Activated T-helper 1 cell treated with anti-CD3 and anti-CD28 coated beads, Interleukin-12 subunit alpha, Interleukin-12 subunit beta, Interleukin-2, Interleukin-4 antibody, amounts not matched to agents 30 ng/mL and 10 ng/mL and 1 ng/mL, durations not matched to agents 14 hours and 24 hours and 36 hours (primary cell): ENCODE results near the gene KCNH6. TPM values are rescaled to one million over a fixed set of nuclear protein-coding genes. Genes with fewer than 3 reads are reported as not detected.

Experiments used
- DNase-seq: peaks from one replicate; pipeline ENCODE4 v3.0.0; 2021; ENCODE audit warnings: low spot score
- H3K27ac Mint-ChIP-seq: one replicate; pipeline ENCODE4 v1.8.0; 2021; ENCODE audit warnings: mild to moderate bottlenecking, mixed read lengths
- H3K27me3 Mint-ChIP-seq: one replicate; pipeline ENCODE4 v1.8.0; 2022; ENCODE audit warnings: mild to moderate bottlenecking, moderate library complexity, mixed read lengths; ENCODE audit not compliant: insufficient read depth
- H3K36me3 Mint-ChIP-seq: one replicate; pipeline ENCODE4 v1.8.0; 2021; ENCODE audit warnings: low read depth, mixed read lengths
- H3K4me1 Mint-ChIP-seq: one replicate; pipeline ENCODE4 v1.8.0; 2021; ENCODE audit warnings: low read depth, mixed read lengths
- H3K4me3 Mint-ChIP-seq: one replicate; pipeline ENCODE4 v1.8.0; 2021; ENCODE audit warnings: mild to moderate bottlenecking, moderate library complexity, mixed read lengths
- H3K9me3 Mint-ChIP-seq: one replicate; pipeline ENCODE4 v1.8.0; 2021; ENCODE audit warnings: mixed read lengths
- intact Hi-C: fragments of 100-400 bp; cut with micrococcal nuclease; formaldehyde crosslinking; loops from one replicate; pipeline ENCODE4 v1.15.1; 2024
- total RNA-seq: library from RNA; stranded (reverse); gene quantifications from 2 replicates; pipeline ENCODE4 v1.2.3, GENCODE V29; 2022

The KCNH6 gene
- total RNA-seq, 1 donor from 2014 or later = not detected

GRCh38 chr17:63571632-63572310, 48.6 kb downstream of the KCNH6 start:
- intact Hi-C loops = loop anchor here (2.0 kb wide), 1 partner anchor 21 kb away; the partner anchor contains the start of gene DCAF7
- H3K9me3 Mint-ChIP-seq = no peaks in the 10 kb centered on the region
- peaks cover 19% of the 10 kb centered on the region for H3K4me1 Mint-ChIP-seq
- H3K4me3 Mint-ChIP-seq = no peak overlapping the region
- H3K27me3 Mint-ChIP-seq = no peaks in the 10 kb centered on the region
- H3K27ac Mint-ChIP-seq = no peak overlapping the region
- H3K36me3 Mint-ChIP-seq = peaks cover 7% of the 10 kb centered on the region
- DNase-seq = no peak

DNA sequence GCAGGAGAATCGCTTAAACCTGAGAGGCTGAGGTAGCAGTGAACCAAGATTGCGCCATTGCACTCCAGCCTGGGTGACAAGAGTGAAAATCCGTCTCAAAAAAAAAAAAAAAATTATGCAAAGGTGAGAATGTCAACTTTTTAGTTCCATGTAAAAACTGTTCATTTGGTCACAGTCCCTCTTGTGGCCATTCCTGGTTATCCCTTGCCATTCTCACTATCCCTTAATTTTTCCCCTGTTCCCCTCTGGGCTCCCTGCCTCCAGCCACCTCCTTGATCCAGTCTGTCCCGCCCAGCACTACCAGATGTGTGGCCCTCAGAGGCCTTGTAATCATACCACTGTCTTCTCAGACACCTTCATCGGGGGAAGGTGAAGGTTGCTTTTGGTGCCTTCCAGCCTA, 50.5 kb downstream of the KCNH6 start:
- intact Hi-C loops = loop anchor here (2.0 kb wide), 1 partner anchor 23 kb away; the partner anchor contains the start of gene DCAF7
- peaks cover 24% of the 10 kb centered on the region for H3K4me1 Mint-ChIP-seq
- no peak for DNase-seq
- H3K27me3 Mint-ChIP-seq = no peaks in the 10 kb centered on the region
- H3K36me3 Mint-ChIP-seq = peaks cover 6% of the 10 kb centered on the region
- H3K9me3 Mint-ChIP-seq = no peaks in the 10 kb centered on the region
- H3K27ac Mint-ChIP-seq = peak overlapping the region; percentile 13
- no peak overlapping the region for H3K4me3 Mint-ChIP-seq

DNA sequence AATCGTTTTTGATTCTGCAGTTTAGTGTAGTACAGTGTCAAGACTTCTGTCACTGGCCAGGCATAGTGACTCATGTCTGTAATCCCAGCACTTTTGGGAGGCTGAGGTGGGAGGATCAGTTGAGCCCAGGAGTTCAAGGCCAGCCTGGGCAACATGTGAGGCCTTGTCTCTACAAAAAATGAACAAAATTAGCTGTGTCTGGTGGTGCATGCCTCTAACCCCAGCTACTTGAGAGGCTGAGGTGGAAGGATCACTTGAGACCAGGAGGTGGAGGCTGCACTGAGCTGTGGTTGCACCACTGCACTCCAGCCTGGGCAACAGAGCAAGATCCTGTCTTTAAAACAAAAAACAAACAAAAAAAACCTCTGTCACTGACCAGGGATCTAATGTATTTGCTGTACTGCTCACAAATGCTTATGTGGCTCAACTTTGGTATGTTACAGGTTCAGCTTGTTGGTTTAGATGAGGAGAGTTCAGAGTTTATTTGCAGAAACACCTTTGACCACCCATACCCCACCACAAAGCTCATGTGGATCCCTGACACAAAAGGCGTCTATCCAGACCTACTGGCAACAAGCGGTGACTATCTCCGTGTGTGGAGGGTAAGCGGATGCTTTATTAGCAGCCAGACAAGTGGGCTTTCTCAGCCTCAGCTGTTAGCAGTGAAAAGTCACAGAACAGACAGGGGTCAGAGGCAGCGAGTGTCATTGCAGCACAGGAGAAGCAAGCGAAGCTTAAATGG, 55.0 kb downstream of the KCNH6 start:
- Mint-ChIP-seq H3K27ac (no peak overlapping the region), H3K36me3 (peaks cover 34% of the 10 kb centered on the region), H3K4me1 (peaks cover 11% of the 10 kb centered on the region), H3K4me3 (no peak overlapping the region), H3K9me3 (no peaks in the 10 kb centered on the region), H3K27me3 (no peaks in the 10 kb centered on the region)
- DNase-seq = no peak
- intact Hi-C loops = no loop called here

DNA sequence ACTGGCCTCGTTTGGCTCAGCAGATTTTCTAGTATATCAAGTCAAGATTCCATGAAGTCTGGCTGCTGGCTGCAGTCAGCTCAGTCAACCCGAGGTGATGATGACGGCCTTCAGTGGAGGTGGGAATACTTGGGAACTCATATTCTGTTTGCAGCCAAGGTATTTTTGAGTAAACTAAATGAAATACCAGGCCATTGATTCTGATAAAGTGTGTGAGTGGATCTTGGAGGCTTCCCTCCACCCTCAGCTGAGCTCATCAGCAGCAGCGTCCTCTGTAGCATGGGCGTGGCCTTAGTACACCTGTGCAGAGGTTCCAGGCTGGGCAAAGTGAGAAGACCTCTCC, 55.6 kb downstream of the KCNH6 start:
- intact Hi-C loops = no loop called here
- no peak overlapping the region for H3K4me3 Mint-ChIP-seq
- H3K27ac Mint-ChIP-seq = no peak overlapping the region
- H3K36me3 Mint-ChIP-seq = peaks cover 35% of the 10 kb centered on the region
- DNase-seq = no peak
- H3K4me1 Mint-ChIP-seq = peaks cover 10% of the 10 kb centered on the region
- H3K27me3 Mint-ChIP-seq = no peaks in the 10 kb centered on the region
- H3K9me3 Mint-ChIP-seq = no peaks in the 10 kb centered on the region

DNA sequence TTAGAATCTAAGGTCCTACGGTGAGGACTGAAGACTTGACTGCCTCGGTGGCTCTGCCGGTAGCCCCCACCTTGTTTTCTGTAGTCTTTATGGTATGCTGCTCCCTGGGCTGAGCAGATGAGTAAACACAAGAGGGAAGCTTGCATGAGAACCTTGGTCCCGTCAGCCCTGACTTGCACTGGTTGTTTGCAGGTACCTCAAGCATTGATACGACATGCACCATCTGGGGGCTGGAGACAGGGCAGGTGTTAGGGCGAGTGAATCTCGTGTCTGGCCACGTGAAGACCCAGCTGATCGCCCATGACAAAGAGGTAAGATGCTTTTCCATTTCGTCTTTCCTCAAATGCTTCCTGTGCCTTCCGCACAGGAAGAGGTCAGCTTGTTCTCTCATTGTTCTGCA, 56.5 kb downstream of the KCNH6 start:
- intact Hi-C loops = no loop called here
- H3K27me3 Mint-ChIP-seq = no peaks in the 10 kb centered on the region

DNA sequence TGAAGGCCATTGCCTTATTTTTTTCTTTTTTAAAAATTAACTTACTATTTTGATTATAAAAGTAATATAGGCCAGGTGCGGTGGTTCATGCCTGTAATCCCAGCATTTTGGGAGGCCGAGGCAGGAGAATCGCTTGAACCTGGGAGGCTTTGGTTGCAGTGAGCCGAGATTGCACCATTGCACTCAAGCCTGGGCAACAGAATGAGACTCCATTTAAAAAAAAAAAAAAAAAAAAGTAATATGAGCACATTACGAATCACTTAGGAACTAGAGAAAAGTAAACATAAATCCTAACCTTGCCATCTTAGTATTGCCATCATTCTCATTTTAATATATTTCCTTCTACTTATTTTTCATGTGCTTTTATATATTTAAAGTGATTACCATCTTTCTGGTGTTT, 64.6 kb downstream of the KCNH6 start:
- Mint-ChIP-seq H3K4me1 (peaks cover 11% of the 10 kb centered on the region), H3K27me3 (no peaks in the 10 kb centered on the region), H3K36me3 (peaks cover 54% of the 10 kb centered on the region), H3K27ac (no peak overlapping the region), H3K9me3 (no peaks in the 10 kb centered on the region), H3K4me3 (no peak overlapping the region)
- intact Hi-C loops = no loop called here
- no peak for DNase-seq

More for the DNA sequence above, 56.5 kb downstream of the KCNH6 start:
- no peak for DNase-seq
- Mint-ChIP-seq H3K9me3 (no peaks in the 10 kb centered on the region), H3K4me3 (no peak overlapping the region), H3K4me1 (peaks cover 5% of the 10 kb centered on the region), H3K27ac (no peak overlapping the region), H3K36me3 (peaks cover 36% of the 10 kb centered on the region)

DNA sequence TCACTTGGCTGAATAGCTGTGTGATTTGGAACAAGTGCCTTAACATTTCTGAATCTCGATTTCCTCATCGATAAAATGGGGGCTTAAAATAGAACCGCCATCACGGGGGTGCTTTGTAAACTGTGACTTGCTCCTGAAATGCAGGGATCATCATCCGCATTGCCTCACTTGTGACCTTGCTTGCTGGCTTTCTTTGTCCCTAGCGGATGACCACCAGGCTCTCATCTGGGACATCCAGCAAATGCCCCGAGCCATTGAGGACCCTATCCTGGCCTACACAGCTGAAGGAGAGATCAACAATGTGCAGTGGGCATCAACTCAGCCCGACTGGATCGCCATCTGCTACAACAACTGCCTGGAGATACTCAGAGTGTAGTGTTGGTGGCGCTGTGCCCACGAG, 65.6 kb downstream of the KCNH6 start:
- Mint-ChIP-seq H3K4me1 (peaks cover 11% of the 10 kb centered on the region), H3K36me3 (peaks cover 50% of the 10 kb centered on the region), H3K9me3 (no peaks in the 10 kb centered on the region), H3K4me3 (no peak overlapping the region), H3K27ac (no peak overlapping the region), H3K27me3 (no peaks in the 10 kb centered on the region)
- no peak for DNase-seq
- intact Hi-C loops = no loop called here

GRCh38 chr17:63589646-63590045, 66.5 kb downstream of the KCNH6 start:
- H3K27me3 Mint-ChIP-seq = no peaks in the 10 kb centered on the region
- DNase-seq = no peak
- no peaks in the 10 kb centered on the region for H3K9me3 Mint-ChIP-seq
- H3K4me1 Mint-ChIP-seq = peaks cover 11% of the 10 kb centered on the region
- no peak overlapping the region for H3K4me3 Mint-ChIP-seq
- intact Hi-C loops = no loop called here
- H3K36me3 Mint-ChIP-seq = peaks cover 50% of the 10 kb centered on the region
- H3K27ac Mint-ChIP-seq = peak overlapping the region; percentile 69

- DNase-seq = no peak
- peaks cover 9% of the 10 kb centered on the region for H3K4me1 Mint-ChIP-seq
- H3K27me3 Mint-ChIP-seq = no peaks in the 10 kb centered on the region
- H3K27ac Mint-ChIP-seq = no peak overlapping the region
- no peaks in the 10 kb centered on the region for H3K9me3 Mint-ChIP-seq
- intact Hi-C loops = no loop called here
- H3K4me3 Mint-ChIP-seq = no peak overlapping the region
- peaks cover 37% of the 10 kb centered on the region for H3K36me3 Mint-ChIP-seq
These were observed 69.6 kb downstream of the KCNH6 start for GRCh38 chr17:63592797-63593196.

- no peak overlapping the region for H3K4me3 Mint-ChIP-seq
- peaks cover 21% of the 10 kb centered on the region for H3K36me3 Mint-ChIP-seq
These were observed 72.0 kb downstream of the KCNH6 start for GRCh38 chr17:63595132-63595531.

More at GRCh38 chr17:63595132-63595531, 72.0 kb downstream of the KCNH6 start:
- no peaks in the 10 kb centered on the region for H3K9me3 Mint-ChIP-seq
- DNase-seq = no peak
- peaks cover 13% of the 10 kb centered on the region for H3K4me1 Mint-ChIP-seq
- intact Hi-C loops = no loop called here
- H3K27ac Mint-ChIP-seq = no peak overlapping the region
- no peaks in the 10 kb centered on the region for H3K27me3 Mint-ChIP-seq

Other genes starting within 250 kb of the KCNH6 start
- 1.9 and 2.9 TPM in 2 replicates for gene CYB561, start 77.1 kb upstream of the KCNH6 start, total RNA-seq
- 0.36 and 0.59 TPM in 2 replicates for gene ACE, start 46.3 kb upstream of the KCNH6 start, total RNA-seq
- 116 and 121 TPM in 2 replicates for gene DCAF7, start 27.1 kb downstream of the KCNH6 start, total RNA-seq
- 30.8 and 32.0 TPM in 2 replicates for gene TACO1, start 77.5 kb downstream of the KCNH6 start, total RNA-seq
- 27.9 and 29.6 TPM in 2 replicates for gene MAP3K3, start 99.1 kb downstream of the KCNH6 start, total RNA-seq
- gene LIMD2, start 176.8 kb downstream of the KCNH6 start, total RNA-seq = 228 and 233 TPM in 2 replicates
- 59.1 and 59.4 TPM in 2 replicates for gene STRADA, start 218.4 kb downstream of the KCNH6 start, total RNA-seq